Muscle of back (tissue), 11 donors: ENCODE measurements around the gene MYO15A. TPM values are rescaled to one million over a fixed set of nuclear protein-coding genes. Genes with fewer than 3 reads are reported as not detected.

Source experiments
- DNase-seq, 3 donors: peaks; one replicate each; pipeline versions ENCODE4 v3.0.0 to v3.0.0-alpha.2; 2013
- polyA plus RNA-seq, 10 donors: library from polyadenylated mRNA; unstranded; fragments of 120-200 nt; gene quantifications; one replicate each; pipeline ENCODE4 v1.2.1, GENCODE V29; 2013; ENCODE audit not compliant: insufficient read length in 10 of 10

Gene MYO15A
- polyA plus RNA-seq, 10 donors: 0.72 to 2.0 (median 1.1) TPM

DNA sequence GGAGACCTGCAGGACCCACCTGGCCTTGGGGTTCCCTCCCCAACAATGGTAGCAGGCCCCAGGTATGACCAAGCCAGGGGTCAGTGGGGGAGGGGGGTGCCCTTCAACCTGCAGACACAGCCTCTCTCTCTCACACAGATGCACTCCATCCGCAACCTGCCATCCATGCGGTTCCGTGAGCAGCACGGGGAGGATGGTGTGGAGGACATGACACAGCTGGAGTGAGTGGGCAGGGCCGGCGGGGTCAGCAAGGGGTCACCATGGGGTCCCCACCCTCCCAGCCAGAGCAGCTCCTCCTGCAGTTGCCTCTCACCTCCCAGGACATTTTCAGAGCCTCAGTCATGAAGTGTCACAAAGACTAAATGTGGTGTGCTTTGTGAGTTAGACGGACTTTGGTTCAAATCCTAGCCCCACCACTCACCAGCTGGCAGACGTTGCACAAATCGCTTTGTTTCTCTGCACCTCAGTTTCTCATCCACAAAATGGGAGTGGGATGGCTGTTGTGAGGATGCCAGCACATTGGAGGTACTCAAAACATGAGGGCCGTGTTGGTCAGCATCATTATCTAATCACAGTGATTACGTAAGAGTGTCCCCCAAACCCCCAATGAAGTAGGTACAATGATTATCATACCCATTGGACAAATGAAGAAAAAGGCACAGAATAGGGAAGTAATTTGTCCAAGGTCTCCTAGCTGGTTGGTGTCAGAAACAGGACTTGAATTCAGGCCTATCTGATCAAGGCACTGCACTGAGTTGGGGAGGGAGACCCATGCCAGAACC, 16.0 kb downstream of the MYO15A start:
- no peak for DNase-seq

DNA sequence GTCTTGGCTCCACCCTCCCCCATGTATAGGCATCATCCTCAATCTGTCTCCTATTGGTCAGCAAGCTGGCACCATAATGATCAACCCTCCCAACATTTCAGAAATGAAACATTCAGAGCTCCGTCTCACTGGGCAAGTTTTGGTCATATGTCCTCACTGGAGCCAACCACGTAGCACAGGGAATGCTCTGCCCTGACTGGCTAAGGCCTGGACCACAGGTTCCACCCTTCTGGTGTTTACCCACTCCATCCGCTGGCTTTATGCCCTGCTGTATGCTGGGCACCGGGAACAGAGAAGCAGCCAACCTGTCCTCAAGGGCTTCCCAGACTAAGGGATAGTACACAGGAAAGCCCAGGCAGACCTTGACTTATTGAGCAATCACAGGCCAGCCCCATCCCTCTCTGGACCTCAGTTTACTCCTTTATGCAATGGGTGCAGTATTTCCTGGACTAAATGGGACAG, 20.5 kb downstream of the MYO15A start:
- no peak for DNase-seq

DNA sequence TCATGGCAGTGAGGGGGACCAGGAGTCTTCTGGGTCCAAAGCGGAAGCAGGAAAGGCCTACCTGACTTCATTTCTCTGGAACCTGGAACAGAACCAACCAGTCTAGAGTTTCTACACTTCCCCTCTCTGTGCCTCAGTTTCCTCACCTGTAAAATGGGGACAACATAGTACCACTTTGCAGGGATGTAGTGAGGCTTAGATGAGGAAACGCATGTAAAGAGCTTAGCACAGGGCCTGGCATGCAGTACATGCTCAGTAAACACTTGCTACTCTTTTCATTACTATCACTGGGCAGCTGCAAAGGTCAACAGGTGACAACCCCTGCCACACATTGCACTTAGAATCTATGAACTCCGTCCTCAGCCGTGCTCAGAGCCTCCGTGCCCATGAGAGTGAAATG, 24.2 kb downstream of the MYO15A start:
- DNase-seq: no peak

DNA sequence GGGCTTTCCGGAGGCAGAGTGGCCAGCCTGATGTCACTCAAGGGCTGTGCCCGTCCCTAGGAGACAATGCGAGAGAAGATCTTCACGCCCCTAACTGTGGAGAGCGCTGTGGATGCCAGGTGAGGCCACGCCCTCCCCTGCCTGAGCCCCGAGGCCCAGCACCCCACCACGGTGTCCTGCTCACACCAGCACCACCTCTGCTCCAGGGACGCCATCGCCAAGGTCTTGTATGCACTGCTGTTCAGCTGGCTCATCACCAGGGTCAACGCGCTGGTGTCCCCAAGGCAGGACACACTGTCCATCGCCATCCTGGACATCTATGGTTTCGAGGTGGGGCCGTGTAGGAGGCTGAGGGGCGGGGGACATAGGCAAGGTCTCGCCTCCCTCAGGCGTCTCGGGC, 27.8 kb downstream of the MYO15A start:
- no peak for DNase-seq

DNA sequence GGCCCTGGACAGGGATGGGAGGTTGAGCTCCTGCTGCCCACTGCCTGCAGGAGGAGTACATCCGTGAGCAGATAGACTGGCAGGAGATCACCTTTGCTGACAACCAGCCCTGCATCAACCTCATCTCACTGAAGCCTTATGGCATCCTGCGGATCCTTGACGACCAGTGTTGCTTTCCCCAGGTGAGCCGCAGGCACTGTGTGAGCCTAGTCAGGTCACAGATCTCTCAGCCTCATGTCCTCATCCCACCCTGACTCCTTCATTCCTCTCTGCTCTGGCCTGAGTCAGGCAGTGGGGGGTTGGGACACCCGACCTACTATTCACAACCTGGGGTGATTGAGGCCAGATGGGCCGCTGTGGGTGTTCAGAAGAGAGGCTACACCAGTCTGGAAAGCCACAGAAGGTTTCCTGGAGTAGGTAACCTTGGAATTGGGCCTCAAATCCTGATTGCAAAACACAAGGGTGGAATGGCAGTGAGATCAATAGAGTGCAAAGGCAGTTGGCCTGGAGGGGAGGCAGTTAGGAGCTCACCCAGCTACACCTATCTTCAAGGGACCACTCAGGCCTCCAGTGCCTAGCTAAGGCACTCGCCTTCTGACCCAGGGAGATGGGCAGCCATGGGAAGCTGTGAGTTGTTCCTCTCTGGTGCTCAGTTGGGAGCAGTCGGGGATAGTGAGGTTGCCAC, 29.7 kb downstream of the MYO15A start:
- DNase-seq: no peak

DNA sequence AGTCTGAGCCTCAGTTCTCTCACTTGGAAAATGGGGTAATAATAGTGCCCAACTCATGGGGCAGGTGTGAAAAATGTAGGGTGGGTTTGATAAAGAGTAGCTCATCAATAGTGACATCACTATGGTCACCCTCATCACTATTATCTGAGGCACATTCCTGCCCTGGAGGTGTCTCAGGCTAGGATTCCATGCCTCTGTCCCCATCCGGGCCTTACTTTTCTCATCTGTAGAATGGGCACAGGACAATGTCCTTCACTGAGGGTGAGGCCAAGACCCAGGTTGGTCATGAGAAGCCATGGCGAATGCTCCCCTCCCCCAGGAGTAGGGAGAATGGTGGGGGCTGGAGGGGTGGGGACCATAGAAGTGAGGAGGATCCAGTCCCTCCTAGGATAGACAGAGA, 30.5 kb downstream of the MYO15A start:
- no peak for DNase-seq

DNA sequence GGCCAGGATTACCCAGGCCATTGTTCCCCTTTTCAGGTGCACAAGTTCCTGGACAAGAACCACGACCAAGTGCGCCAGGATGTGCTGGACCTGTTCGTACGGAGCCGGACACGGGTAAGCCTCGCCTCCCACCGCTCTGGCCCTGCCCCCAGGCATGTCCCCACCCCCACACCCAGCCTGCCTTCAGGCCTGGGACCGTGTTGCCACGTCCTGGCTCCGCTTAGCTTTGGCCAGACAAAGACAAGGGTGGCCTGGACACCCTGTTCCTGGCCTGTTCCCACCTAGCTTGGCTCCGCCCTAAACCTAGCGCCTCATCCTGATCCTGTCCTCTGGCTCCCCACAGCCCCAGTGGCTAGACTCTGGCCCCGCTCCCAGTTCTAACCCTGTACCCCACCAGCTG, 30.9 kb downstream of the MYO15A start:
- DNase-seq: no peak

DNA sequence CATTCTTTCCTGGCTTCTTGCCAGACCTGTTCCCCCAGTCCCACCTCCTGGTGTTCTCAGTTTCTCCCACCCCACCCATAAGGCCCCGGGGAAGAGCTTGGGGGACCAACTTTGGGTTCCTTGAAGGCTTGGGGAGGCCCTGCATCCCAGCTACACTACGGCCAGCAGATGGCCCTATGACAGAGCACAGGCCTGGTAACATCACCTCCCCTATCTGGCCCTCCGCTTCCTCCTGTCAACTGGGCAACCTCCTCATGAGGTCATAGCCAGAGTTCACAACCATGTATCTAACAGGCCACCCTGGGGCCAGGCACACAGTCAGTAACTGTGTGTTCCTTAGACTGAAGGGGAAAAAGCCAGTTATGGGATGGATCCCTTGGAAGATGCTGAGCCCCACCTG, 31.4 kb downstream of the MYO15A start:
- no peak for DNase-seq

DNA sequence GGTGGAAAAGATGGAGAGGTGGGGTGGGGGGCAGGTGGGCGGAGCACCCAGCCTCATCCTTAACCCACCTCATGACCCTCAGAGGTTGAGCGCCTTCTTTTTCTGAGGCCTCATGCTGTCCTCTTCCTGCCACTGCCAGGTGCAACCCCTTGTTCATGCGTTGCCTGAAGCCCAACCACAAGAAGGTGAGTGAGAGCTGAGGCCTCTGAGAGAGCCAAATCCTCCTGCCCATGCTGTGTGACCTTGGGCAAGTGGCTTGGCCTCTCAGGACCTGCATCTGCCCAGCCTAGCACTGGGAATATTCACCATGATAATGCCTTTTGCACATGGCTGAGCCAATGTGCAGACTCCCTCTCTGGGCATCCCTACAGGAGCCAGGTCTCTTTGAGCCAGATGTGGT, 32.1 kb downstream of the MYO15A start:
- DNase-seq: no peak

DNA sequence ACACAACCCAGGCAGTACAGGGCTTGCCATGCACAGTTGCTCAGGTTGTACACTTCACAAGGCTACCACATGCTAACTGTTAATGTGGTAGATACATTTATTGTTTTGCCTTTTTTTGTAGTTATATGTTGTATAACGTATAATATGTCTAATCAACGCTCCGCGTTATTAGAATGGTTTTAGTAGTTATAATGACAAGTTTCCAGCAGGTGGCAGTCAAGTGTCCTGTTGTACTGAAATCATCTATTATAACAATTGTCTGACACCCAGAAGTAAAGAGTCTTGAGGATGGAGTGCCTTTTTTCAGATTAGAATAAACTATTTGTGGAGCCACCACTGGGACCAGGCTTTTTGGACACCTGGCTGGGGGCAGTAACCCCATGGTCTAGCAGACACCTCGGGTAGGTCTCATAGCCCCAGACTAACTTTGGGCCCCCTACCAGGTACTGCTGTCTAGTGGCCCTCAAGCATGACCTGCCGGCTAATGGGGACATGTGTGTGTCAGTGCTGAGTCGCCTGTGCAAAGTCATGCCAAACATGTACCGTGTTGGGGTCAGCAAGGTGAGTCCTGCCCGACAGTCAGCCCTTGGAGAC, 32.8 kb downstream of the MYO15A start:
- DNase-seq: peak; percentile 53 to 83 (median 68)

DNA sequence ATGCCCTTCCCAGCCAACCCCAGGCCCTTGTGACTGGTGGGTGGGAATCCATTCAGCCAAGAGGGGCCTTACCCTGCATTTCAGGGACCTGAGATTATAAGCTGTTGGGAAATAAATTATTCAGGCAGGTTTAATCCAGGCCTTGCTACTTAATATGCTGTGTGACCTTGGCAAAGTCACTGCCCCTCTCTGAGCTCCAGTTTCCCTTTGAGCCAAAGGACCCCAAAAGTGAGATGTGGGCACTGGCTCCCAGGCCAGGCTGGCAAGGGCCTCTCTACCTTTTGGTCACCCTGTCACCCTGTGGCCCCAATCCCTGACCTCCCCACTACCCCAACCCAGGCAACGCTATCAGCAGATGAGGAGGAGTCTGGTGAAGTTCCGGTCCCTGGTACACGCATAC, 33.9 kb downstream of the MYO15A start:
- no peak for DNase-seq

DNA sequence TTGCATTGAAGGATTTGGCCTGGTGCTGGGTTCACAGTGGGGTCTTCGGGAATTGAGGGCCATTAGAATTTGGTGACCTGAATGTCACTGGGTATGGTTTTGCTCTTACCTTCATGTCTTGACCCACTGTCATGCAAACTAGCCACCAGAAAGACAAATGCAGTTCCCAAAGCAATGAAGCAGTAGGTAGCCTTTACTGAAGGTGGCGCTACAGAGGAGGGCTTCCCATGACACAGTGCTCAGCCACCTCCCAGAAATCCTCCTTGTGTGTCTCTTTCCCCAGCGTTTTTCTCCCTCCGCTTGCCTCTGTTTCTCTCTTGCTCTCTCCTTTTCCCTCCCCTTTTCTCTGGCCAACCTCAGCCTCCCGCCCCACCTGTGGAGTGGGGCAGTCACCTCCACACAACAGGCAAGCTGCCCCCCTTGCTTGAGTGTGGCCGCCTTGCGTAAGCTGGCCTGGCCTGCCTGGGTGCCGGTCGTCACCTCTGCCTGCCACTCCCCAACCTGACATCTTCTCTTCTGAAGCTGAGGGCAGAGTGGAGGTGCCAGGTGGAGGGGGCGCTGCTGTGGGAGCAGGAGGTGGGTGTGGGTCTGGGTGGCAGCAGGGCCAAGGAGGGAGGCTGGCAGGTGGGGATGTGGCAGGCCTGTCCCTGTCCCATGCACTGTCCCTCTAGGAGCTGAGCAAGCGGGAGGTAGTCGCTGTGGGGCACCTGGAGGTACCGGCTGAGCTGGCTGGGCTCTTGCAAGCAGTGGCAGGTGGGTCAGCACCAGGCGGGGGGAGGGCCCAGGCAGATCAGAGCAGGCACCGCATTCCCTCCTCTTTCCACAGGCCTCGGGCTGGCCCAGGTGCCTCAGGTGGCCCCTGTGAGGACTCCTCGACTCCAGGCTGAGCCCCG, 34.7 kb downstream of the MYO15A start:
- DNase-seq: no peak

DNA sequence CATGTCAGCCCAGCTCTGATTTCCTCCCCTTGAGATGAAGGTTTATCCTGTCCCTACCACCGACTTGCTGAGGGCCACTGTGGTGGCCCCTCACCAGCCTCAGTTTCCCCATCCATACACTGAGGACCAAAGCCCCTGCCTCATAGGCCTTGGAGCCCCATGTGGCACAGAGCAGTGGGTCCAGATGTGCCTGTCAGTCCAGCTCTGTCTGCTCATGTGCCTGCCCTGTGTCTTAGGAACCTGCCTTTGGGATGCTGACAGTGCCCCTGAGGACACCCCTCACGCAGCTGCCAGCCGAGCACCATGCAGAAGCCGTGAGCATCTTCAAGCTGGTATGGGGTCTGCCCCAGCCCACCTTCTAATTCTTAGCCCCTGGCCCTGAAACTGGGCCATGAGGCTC, 35.7 kb downstream of the MYO15A start:
- no peak for DNase-seq

DNA sequence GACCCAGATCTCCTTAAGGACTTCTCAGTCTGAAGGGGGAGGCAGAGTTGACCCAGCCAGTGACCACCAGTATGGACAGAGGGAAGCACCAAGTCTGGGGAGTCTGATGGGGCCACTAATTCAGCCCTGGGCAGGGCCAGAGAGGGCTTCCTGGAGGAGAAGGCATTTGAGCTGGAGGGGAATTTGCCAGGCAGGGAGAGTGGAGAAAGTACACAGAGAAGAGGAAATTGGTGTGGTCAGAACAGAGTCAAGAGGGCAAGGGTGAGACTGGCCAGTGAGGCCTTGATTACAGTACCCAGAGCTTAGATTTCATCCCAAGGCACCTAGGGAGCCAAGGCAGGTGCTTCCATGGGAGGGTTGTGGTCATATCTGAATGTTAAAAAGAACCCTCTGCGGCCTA, 36.3 kb downstream of the MYO15A start:
- no peak for DNase-seq

DNA sequence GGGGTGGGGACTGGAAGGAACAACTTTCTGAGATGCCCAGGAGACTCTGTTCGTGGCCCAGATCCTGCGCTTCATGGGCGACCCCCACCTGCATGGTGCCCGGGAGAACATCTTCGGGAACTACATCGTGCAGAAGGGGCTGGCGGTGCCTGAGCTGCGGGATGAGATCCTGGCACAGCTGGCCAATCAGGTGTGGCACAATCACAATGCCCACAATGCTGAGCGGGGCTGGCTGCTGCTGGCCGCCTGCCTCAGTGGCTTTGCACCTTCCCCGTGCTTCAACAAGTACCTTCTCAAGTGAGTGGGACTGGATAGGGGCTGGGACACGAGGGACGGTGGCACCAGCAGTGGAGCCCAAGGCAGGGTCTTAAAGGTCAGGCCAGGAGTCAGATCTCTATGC, 37.3 kb downstream of the MYO15A start:
- DNase-seq: no peak

DNA sequence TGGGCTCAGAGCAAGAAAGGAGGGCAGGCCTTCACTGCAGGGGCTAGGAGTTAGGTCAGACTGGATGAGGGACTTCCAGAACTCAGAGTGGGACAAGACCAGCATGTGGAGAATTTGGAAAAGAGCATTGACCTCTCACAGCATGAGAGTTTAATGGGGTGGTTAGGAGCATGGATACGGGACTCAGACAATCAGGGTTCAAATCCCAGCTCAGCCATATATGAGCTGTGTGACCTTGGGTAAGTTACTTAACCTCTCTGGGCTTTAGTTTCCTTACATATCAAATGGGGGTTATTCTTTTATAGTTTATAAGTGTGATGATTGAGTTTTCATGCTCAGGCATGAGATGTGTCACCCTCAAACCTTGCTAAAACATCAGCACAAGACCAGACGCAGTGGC, 37.7 kb downstream of the MYO15A start:
- no peak for DNase-seq

DNA sequence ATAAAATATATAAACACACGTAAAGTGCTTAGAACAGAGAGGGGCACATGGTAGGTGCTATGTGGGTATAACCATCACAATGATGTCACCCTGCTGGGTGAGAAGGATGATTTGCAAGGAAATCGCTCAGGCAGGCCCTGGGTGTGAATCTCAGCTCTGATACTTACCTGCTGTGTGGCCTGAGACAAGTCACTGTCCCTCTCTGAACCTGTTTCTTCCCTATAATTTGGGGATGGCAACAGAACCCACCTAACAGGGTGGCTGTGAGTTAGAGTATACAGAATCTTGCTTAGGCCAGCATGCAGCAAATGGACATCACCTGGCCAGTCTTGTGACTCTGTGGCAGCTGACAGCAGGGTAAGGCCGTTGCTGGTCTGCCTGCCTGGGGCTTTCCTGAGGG, 38.4 kb downstream of the MYO15A start:
- DNase-seq: no peak

DNA sequence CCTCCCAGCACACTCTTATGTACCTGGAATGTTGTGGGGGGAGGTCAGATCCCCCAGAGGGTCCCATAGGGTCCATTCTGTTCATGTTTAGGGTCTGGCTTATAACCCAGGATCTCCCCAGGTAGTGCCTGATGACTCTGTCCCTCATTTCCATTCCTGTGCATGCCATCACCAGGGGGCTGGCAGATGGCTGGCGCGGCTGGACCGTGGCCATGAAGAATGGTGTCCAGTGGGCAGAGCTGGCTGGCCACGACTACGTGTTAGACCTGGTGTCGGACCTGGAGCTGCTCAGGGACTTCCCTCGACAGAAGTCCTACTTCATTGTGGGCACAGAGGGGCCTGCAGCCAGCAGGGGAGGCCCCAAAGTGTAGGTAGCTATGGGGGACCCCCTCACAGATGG, 40.0 kb downstream of the MYO15A start:
- no peak for DNase-seq

DNA sequence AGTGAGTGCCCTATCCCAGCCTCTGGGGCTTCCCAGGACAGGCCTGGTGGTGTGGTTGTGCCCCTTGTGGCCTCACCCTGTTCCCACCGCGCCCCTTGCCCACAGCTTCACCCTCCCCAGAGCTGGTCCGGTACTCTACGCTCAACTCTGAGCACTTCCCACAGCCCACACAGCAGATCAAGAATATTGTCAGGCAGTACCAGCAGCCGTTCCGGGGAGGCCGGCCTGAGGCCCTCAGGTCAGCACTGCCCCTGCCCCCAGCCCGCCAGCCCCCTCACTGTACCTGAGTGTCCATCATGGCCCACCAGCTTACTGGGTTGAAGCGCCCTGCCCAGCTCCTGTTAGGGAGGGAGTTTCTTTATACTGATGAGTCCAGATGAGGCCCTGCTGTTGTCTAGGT, 42.7 kb downstream of the MYO15A start:
- DNase-seq: no peak

DNA sequence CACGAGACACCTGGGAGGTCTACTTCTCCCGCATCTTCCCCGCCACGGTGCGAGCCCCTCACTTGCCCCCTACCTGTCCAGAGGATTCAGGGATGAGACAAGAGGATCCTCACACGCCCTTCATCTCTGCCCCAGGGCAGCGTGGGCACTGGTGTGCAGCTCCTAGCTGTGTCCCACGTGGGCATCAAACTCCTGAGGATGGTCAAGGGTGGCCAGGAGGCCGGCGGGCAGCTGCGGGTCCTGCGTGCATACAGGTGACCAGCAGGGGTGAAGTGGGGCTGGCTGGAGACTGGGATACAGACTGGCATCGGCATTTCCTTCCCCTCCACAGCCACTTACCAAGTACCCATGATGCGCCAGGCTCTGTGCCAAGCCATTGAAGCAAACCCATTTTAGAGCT, 46.6 kb downstream of the MYO15A start:
- no peak for DNase-seq

DNA sequence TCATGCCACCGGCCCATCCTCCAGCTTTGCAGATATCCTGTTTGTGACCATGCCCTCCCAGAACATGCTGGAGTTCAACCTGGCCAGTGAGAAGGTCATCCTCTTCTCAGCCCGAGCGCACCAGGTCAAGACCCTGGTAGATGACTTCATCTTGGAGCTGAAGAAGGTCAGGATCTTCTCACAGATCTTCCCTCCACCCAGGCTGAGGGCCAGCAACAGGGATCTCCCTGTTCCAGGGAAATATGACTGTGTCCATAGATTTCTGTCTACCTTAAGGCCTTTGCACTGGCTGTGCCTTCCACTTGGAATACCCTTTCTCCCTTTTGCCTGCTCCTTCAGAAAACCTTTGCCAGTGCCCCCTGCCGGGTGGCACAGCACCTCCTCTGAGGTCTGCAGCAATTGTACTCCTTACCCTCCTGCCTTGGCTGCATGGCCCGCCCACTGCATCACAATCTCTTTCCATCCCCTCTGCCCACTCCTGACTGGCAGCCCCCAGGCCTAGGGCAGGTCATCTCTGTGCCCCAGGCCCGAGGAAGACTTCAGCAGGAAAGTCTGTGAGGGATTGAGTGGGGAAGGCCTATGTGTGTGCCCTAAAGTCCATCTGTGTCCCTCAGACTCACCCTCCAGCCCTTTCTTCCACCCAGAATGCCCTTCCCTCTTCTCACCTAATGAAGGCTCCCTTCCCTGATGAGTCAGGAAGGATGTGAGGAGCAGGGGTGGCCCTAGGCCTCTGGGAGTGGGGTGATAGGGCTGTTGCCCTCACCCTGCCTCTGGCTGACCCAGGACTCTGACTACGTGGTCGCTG, 47.8 kb downstream of the MYO15A start:
- no peak for DNase-seq

DNA sequence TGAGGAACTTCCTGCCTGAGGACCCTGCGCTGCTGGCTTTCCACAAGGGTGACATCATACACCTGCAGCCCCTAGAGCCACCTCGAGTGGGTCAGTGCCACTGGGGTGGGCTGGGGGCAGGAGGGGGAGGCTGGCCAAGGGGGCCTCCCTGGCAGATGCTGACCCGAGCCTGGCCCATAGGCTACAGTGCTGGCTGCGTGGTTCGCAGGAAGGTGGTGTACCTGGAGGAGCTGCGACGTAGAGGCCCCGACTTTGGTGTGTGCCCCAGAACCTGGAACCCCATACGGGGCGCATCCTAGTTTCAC, 48.4 kb downstream of the MYO15A start:
- DNase-seq: no peak
